Fibroblast of lung (primary cell): ENCODE measurements around the gene NFATC4.

Experiments used
- EZH2 ChIP-seq: IDR thresholded peaks from 2 replicates; pipeline ENCODE4 v1.5.1; 2012; ENCODE audit warnings: low read length, control low read depth, mild to moderate bottlenecking; ENCODE audit errors: missing control alignments
- TF ChIP-seq, protein P1 (sequence below), 2 donors: IDR thresholded peaks in 1 of 2; conservative IDR thresholded peaks in 1 of 2; 1 replicate in 1 of 2; 2 replicates in 1 of 2; pipeline ENCODE4 v1.5.1; 2011 to 2012; ENCODE audit warnings: low read length in 2 of 2, control low read depth in 1 of 2, inconsistent platforms in 1 of 2, low read depth in 1 of 2, mild to moderate bottlenecking in 1 of 2

- TF ChIP-seq, protein P1, sequence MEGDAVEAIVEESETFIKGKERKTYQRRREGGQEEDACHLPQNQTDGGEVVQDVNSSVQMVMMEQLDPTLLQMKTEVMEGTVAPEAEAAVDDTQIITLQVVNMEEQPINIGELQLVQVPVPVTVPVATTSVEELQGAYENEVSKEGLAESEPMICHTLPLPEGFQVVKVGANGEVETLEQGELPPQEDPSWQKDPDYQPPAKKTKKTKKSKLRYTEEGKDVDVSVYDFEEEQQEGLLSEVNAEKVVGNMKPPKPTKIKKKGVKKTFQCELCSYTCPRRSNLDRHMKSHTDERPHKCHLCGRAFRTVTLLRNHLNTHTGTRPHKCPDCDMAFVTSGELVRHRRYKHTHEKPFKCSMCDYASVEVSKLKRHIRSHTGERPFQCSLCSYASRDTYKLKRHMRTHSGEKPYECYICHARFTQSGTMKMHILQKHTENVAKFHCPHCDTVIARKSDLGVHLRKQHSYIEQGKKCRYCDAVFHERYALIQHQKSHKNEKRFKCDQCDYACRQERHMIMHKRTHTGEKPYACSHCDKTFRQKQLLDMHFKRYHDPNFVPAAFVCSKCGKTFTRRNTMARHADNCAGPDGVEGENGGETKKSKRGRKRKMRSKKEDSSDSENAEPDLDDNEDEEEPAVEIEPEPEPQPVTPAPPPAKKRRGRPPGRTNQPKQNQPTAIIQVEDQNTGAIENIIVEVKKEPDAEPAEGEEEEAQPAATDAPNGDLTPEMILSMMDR (conservative IDR thresholded peaks at IDR 0.05 in 1 of 2, IDR thresholded peaks at IDR 0.05 in 1 of 2; ENCODE audit: low read depth in 1 of 2, low read length in 2 of 2) = no peak
- TF ChIP-seq EZH2 = no peak
These were observed 35.5 kb downstream of the NFATC4 start for GRCh38 chr14:24403294-24403998.
